Epithelial cell of esophagus (primary cell): Measurements from ENCODE around the gene ZMIZ1.

Experiments used
- DNase-seq: peaks from one replicate; pipeline ENCODE4 v3.0.0; 2010; ENCODE audit warnings: low read depth
- H3K4me3 ChIP-seq: 2 replicates; pipeline ENCODE4 v1.5.1; 2011; ENCODE audit warnings: mild to moderate bottlenecking, low read length, control low read depth
- CTCF ChIP-seq: IDR thresholded peaks from 2 replicates; pipeline ENCODE4 v1.5.1; 2011; ENCODE audit warnings: low read depth, mild to moderate bottlenecking, low read length, control low read depth, inconsistent platforms; ENCODE audit not compliant: insufficient read depth; ENCODE audit errors: missing control alignments

The ZMIZ1 gene

DNA sequence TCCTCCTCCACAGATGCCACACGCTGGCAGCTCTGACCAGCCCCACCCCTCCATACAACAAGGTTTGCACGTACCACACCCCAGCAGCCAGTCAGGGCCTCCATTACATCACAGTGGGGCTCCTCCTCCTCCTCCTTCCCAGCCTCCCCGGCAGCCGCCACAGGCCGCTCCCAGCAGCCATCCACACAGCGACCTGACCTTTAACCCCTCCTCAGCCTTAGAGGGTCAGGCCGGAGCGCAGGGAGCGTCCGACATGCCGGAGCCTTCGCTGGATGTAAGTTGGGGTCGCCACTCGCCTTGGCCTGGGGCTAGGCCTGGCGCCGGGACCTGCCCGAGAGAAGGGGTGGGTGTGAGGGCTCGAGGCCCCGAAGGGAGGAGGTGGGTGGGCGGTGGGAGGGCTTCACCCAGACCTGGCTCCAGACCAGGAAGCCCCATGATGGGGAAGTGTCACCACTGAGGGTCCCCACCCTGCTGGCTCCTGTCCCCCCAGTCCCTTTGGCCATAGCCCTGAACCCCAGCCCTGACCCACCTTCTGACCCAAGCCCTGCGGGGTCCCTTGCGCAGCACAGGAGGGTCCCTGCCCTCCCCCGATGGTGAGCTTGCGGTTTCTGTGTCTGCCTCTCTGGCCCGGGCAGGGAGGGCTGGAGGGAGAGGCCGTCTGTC lies 242.3 kb downstream of the ZMIZ1 start:
- DNase-seq, result no peak
- TF ChIP-seq CTCF, result no peak
- no peak overlapping the region for H3K4me3 ChIP-seq

DNA sequence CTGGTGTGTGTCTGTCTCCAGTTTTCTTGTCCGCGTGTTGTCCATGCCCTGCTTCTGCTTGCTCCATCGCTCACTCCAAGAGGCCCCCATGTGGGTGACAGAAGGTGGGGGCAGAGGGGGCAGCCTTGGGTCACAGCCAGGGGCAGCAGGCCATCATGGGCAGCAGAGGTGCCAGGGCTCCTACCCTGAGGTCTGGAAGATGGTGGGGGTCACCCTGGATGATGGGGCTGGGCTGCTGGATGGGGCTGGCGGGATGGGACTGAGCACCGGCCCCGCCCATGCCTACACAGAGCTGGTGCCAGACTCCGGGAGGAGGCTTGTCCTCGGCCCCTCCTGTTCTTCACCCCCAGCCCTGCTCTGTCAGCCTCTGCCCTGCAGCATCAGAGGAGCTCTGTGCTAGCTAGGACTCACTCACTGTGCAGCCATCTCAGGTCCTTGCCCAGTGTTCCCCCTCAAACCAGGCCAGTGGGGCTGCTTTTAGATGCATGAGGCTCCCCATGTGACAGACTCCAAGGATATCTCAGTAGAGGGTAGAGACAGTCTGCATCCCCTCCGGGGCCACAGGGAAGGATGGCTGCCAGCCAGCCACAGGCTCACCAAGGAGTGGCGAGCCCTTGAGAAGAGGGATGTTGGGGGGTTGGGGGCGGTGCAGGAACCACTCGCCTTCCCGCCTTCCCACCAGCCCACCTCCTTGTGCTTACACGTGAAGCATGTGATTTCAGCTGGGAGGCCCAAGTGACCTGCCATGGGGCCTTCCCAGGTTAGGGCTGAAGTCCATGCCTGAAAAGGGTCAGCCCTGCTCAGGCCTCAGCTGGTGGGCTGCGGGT lies 243.0 kb downstream of the ZMIZ1 start:
- H3K4me3 ChIP-seq, result no peak overlapping the region
- no peak for TF ChIP-seq CTCF
- no peak for DNase-seq

DNA sequence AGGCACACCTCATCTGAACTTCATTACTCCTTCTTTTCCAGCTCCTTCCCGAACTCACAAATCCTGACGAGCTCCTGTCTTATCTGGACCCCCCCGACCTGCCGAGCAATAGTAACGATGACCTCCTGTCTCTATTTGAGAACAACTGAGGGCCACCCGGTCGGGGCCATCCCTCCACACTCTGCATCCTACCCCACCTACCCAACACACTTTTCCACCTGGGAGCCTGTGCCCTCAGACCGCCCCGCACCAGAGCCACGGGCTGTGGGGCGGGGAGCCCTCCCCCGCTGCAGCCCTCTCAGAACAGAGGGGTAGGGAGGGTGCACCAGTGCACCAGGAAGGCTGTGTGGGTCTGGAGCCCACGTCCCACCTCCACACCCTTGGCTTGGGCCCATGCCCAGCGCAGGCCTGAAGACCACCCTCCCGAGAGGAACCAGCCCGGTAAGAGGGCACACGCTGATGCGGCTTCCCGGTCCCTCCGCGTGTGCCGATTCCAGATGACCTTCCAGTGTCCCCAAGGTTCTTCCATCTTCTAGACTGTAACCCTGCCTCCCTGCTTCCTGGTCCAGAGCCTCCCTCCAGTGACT lies 243.9 kb downstream of the ZMIZ1 start:
- no peak for TF ChIP-seq CTCF
- no peak overlapping the region for H3K4me3 ChIP-seq
- no peak for DNase-seq

- no peak overlapping the region for H3K4me3 ChIP-seq
- TF ChIP-seq CTCF, result no peak
- no peak for DNase-seq
These were observed 244.6 kb downstream of the ZMIZ1 start for GRCh38 chr10:79313320-79313719.

DNA sequence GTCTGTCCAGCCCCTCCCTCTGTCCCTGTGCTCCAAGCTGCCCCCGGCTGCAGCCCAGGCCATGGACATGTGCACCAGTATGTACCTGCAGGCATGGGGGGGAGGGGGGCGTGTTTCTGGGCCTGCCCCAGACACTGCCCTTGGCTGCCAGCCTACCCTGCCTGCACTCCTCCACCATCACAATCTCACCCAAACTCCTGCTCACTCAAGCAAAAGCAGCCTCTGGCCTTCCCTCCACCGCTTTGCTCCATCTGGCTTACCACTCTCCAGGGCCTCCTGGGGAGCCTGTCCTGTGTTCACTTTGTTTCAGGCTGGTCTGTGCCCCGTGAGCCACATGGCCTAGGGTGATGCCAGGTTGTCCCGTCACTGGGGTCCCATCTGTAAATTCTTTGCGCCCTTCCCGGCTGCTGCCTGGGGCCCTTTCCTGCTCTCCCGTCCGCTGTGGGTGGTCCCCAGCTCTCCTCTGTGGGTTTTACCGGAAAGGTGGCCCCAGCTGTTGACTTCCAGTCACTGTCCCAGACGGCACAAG lies 245.2 kb downstream of the ZMIZ1 start:
- H3K4me3 ChIP-seq, result no peak overlapping the region
- no peak for DNase-seq
- TF ChIP-seq CTCF, result no peak

GRCh38 chr10:79314761-79315601 lies 246.2 kb downstream of the ZMIZ1 start:
- H3K4me3 ChIP-seq, result no peak overlapping the region
- DNase-seq, result no peak
- no peak for TF ChIP-seq CTCF
